Activated CD8-positive, alpha-beta memory T cell treated with anti-CD3 and anti-CD28 coated beads, Interleukin-2, amount 50 U/mL, for 4 hours (primary cell): ENCODE data around the gene ZNRF1.
A peak's percentile ranks its signal among the peaks of the same experiment; 100 is the strongest.
"Not testable (repeated sequence)": the region's sequence is repeated elsewhere in the genome, so short reads cannot be mapped to it uniquely, and the experiment has no call there.

Source experiments
- DNase-seq: peaks from one replicate; pipeline ENCODE4 v3.0.0-alpha.2; 2020

Gene ZNRF1

GRCh38 chr16:74998481-74999218, at the start of gene ZNRF1:
Gene ZNRF1 (plus strand): TSS chr16:74999024. CDS start chr16:74999672, 648 bp downstream.
- DNase-seq: peak; percentile 81

DNA sequence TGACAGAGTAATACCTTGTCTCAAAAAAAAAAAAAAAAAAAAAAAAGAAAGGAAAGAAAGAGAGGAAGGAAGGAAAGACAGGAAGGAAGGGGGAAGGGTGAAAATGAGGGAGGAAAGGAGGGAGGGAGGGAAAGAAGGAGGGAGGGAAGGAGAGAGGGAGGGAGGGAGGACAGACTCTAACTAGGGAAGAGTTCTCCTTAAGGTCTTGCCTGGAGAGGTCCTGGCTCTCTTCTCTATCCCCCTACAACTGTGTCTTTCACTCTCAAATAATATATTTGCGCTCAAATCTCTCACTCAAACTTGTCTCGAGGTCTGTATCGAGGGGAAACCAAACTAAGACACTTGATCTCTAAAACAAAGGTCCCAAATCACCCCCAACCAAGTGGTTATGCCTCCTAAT, 49.5 kb upstream of the ZNRF1 start:
- DNase-seq: no peak

DNA sequence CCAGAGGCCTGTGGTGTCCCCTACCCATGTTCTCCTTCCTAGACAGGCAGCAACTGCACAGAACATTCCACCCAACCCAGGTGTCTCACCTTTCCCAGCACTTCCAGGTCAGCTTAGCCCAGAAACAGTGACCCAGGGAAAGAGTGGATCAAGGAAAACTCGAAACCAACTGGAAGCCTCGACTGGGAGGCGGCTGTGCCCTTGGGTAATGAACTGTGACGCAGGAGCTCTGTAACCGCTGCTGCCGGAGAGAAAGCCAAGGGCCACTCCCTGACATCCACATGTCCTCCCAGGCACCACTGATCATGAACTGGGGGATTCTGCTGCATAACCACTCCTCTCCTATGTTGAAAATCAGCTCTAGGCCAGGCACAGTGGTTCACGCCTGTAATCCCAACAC, 48.3 kb upstream of the ZNRF1 start:
- no peak for DNase-seq

DNA sequence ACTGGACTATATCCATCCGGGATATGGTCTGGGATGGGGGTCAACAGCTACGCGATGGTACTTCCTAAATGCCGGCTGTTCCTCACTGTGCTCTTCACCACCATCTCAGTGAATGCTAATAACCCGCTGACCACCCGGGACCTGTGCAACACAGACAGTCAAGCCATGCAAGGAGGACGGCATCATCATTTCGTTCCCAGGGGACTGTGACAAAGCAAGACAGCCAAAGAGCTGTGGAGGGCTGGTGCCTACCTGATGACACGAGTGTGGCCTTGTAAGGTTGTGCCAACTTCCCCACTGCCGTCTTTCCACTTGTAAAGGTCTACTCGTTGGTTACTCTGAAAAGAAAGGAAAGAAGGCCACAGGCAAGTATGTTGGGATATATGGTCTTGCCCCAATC, 47.6 kb upstream of the ZNRF1 start:
- DNase-seq: no peak

DNA sequence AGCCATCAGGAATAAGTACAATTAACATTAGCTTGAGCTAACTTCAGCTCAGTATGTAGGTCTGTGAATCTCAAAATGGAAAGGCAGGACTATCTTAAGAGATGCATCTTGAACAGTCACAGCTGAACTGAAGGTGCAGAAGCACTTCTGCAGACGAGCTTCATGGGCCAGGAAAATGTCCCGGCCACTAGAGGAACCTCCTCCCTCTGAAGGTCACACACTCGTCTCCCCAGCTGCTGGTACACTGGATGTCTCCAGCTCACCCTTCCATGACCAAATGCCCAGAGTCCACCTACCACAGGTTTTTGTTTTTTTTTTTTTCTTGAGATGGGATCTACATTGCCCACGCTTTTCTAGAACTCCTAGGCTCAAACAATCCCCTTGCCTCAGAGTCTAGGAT, 47.1 kb upstream of the ZNRF1 start:
- DNase-seq: no peak

DNA sequence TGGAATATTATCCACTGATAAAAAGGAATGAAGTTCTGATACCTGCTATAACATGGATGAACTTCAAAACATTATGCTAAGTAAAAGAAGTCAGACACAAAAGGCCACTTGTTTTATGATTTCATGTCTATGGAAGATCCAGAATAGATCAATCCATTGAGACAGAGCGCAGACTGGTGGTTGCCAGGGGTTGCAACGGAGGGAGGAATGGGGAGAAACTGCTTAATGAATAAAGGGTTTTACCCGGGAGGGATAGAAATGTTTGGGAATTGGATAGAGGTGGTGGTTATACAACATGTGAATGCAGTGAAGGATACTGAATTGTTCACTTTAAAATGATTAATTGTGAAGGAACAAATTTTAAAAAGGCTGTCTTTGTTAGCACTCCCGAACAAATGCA, 44.1 kb upstream of the ZNRF1 start:
- no peak for DNase-seq

DNA sequence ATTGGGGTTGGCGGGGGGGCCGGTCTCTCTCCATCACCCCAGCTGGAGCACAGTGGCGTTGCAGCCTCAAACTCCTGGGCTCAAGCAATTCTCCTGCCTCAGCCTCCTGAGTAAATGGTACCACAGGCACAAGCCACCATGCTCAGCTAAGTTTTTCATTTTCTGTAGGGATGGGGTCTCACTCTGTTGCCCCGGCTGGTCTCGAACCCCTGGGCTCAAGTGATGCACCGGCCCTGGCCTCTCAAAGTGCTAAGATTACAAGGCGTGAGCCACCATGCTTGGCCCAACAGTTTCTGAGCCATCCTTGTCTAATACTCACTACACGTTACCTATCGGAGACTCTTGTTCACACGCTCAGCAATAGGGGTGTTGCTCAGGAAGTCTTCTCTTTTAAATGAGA, 25.5 kb upstream of the ZNRF1 start:
- no peak for DNase-seq

- DNase-seq: no peak
These were observed 23.2 kb upstream of the ZNRF1 start for GRCh38 chr16:74975591-74975990.

DNA sequence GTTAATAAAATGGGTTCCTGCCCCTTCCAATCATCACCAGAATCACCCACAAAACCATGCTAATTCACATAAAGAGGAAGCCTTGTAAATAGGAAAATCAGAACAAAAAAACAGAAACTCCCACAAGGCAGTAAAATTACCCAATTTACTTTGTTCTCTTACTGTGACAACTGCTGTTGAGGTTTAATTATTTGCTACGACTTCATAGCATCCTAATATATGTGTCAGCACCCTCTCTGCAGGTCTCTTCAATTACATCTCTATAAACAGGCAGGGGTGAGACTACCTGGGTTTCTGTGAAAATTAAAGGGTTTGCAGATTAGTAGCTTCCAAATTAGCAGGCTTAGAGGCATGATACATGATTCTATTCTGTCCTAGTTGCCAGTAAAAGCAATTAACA, 16.6 kb upstream of the ZNRF1 start:
- DNase-seq: no peak

- DNase-seq: no peak
These were observed 14.7 kb upstream of the ZNRF1 start for GRCh38 chr16:74984194-74984528.

DNA sequence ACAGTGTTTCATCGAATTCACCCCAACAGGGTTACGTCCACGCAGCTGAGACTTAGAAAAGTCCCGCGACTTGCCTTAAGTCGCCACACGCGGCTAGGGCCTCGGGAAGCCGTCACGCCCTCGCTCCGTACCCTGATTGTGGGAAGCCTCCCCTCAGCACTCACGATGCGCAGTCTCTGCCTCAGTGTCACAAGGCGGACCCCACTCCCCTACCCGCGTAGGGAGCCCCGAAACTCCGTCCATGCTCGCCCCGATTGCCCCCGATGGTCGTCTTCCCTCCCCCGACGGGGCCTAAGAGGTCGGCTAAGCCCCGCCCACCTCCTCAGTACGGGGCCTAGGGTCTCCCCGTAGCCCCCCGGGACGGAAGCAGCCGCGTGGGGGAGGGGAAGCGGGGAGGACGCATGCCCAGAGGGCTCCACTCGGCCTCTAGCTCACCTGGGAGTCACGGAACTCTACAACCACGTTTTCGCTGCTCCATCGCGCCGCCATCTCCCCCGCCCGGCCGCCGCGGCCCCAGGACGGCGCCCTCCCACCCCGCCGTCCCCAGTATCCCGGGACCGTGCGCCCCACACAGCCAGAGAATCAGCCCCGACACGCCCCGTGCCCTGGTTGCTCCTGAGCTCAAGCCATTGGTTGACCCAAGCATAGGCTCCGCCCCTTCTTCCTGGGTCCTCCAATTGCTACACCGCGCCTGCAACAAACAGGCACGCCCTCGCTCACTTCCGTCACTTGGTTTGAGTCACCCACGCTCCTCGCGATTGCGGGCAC, 14.1 kb upstream of the ZNRF1 start, which contains the start of gene WDR59:
Gene WDR59, minus strand, starts transcription at position 595 of the 768 bp plus-strand sequence. Its CDS starts 106 bp downstream, at position 489.
- DNase-seq: peak; percentile 99

GRCh38 chr16:74987027-74987681, 11.7 kb upstream of the ZNRF1 start:
- no peak for DNase-seq

GRCh38 chr16:74989864-74990263, 9.0 kb upstream of the ZNRF1 start:
- not testable (repeated sequence) for DNase-seq

GRCh38 chr16:74990832-74991231, 8.0 kb upstream of the ZNRF1 start:
- DNase-seq: no peak

DNA sequence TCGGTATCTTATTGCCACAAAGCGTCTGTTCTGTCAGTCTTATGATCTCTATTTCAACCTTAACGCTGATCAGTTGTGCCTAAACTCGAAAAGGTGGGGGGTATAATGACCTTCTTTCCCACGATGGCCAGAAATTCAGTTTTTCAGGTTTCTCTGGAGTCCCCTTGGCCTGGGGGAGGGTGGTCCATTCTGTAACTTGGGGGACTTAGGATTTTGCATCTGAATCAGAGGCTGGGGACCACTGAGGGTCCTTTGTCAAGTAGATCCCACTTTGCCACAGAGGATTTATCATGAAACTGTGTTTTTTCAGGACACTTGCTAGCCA, 7.6 kb upstream of the ZNRF1 start:
- DNase-seq: no peak

GRCh38 chr16:74991593-74992403, 7.0 kb upstream of the ZNRF1 start:
- no peak for DNase-seq

DNA sequence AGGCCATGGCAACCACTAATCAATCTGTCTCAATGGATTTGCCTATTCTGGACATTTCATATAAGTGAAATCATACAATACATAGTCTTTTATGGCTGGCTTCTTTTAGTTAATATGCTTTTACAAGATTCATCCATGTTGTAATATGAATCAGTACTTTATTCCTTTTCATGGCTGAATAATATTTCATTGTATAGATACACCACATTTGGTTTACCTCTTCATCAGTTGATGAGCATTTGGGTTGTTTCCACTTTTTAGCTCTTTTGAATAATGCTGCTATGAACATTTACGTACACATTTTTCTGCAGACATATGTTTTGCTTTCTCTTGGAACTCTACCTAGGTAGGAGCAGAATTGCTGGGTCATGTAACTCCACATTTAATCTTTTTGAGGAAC, 2.8 kb upstream of the ZNRF1 start:
- DNase-seq: no peak

DNA sequence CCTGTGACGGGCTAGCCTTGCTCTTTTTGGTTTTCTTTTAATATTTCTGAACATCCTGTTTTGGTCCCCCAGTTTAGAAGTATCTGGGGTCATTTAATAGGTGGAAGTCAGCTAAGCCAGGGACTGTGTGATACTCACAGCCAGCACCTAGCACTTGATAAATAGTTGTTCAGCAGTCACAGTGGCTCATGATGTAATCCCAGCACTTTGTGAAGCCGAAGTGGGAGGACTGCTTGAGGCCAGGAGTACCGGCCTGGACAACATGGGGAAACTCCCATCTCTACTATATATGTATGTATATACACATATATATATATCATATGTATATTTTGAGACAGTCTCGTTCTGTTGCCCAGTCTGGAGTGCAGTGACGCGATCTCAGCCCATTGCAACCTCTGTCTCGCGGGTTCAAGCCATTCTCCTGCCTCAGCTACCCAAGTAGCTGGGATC, 1.8 kb upstream of the ZNRF1 start:
- DNase-seq: no peak

- peak; percentile 43 for DNase-seq
These were observed 390 bp downstream of the ZNRF1 start for GRCh38 chr16:74999219-74999608.

- peak; percentile 57 for DNase-seq
These were observed 1.0 kb downstream of the ZNRF1 start for GRCh38 chr16:74999609-75000480.

DNA sequence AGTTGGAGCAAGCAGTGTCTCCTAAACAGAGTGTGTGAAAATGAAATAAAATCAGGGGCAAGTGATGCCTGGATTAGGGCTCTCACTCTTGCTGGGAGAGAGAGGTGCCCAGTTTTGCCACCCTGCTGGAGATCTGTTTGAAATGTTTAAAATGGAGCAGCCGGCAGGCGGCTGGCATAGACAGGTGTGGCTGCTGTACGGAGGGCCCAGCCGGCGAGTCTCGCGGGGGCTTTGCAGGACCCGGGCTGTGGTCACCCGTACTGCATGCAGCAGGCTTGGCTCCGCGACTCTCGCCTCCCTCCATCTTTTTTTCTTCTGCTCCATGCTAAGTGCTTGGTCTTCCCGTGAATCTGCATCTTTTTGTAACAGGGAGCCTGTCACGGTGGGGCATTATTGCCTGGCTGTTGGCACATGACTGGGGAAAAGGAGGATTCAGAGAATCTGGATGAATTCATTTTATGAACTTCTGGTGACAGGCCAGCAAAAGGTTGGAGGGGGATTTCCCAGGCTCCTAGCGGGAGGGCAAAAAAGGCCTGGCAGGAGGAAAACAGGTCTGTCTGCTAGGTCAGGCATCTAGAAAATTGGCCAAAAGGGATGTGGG, 1.8 kb downstream of the ZNRF1 start:
- no peak for DNase-seq

DNA sequence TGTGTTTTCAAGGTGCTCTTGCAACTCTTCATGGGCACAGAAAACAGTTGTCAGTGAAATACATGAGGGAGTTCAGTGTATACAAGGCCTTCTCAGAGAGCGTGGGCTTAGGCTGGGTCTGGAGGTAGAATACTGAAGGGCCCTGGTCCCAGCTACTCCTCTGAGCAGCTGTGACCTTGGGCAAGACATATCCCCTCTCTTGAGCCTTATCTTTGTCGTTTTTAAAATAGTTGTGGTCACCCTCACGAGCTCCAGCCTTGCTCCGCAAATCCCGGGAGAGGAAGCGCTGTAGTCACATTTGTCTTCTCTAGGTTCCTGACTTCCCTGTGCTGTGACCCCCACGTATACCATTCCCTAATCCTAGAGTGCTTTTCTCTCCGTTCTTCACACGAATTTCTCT, 3.6 kb downstream of the ZNRF1 start:
- no peak for DNase-seq
